ENCODE measurements around the gene MIPEP.
A peak's percentile ranks its signal among the peaks of the same experiment; 100 is the strongest.

Gene MIPEP

DNA sequence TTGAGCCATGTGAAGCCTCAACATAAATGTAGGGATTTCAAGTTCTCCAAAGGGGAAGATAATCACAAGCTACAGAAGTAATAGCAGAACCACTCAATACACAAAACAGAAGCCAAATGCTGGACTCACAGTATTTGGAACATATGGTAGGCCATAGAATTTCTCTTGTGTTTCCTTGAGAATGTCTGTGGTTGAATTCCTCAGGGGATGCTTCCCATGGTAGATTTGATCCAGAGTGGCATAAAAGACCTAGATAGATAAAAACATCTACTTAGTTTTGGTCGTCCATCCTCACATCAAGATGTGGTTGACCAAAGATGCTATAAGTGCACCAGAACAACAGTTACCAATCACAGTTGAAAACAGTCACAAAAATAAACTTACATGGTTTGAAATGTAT is 83.4 kb downstream of the MIPEP start:
- DNase-seq = no peak

DNA sequence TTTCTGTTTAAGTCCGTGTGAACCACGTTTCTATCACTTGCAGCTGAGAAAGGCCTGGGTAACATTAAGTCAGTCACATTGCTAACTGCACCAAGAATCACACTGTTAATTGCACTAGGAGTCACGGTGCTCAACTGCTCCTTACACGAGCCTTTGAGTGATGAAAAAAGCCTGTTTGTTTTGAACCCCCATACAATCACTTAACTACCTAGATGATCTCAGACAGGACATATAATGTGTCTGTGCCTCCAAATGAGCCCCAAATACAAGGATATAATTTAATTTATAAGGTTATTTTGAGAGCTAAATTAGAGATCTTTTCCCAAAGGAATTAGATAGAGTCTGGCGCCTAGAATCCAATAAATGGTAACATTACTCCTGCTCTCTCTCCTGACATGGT is 84.1 kb downstream of the MIPEP start:
- DNase-seq = no peak

DNA sequence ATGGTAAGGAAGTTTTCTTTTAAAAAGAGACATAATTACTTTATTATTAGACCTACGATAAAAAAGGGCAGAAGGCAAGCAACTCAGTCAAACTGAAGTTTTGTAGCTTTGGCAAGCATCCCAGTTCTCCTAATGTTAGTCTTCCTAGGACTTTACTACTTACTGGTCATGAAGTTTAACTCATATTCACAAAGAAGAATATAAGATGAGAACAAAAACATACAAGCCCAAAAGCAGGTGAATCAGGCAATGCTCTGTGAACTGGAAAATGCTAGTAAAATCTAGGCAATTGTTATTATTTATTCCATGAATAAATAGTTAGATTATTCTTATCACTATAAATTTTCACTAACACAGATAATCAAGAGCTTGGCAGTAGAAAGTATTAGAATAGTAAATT is 85.0 kb downstream of the MIPEP start:
- no peak for DNase-seq

DNA sequence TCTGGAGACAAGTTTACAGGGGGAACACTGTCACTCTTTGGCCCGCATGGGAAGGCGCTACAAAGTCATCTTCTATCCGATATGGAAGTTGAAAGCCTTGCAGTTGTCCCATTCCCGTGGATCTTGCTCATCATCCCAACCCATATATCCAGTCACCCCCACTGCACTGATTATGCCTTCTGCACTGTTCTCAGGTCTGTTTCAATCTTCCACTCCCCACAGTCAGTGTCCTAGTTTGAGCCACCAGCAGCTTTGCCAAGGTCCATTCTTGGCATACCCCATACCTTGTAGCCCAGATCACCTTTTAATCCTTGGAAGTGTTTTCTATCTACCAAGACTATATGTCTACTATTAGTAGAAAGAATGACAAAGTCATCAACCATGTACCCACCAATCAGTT is 88.1 kb downstream of the MIPEP start:
- no peak for DNase-seq

DNA sequence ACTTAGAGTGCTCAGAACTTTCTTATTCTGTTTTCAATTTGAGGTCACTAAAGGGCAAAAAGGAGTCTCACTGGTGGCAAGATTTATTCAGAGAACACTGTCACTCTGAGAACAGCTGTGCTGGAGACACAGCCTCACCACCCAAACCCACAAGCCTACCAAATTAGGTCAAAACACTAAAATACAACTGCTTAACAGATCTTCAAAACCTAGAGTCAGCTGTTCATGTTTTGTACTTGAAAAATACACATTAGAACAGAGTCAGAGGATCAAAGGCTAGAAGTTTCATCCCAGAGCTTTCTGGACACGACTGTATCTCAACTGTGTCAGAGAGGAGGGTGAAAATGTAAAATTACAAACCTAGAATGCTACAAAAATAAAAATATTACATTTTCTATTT is 89.3 kb downstream of the MIPEP start:
- no peak for DNase-seq

DNA sequence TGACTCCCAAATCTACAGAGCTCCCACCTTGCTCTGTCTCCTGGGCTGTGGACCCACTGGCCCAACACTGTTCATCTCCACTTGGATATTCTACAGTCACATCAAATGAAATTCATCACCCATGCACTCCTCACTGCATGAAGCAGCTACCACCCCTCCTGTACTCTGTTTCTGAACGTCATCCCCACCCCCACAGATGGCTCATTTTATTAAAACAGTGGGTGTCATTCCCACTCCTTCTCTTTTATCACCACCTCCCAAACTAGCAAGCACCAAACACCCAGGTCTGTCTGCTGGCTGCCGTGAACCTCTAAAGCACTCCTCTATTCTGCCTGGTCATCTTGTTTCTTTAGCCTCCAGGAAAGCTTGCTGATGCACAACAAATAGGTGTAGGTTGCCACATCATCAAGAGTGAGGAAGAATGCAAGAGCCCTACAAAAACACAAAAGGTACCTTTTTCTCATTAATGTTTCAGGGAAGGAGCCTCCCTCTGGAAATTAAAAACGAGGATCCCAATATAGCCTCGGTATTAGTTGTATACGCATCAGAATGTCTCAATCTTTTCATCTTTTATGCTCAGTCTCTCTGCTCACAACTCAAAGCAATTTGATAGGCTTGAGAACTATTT is 91.8 kb downstream of the MIPEP start:
- DNase-seq = no peak

DNA sequence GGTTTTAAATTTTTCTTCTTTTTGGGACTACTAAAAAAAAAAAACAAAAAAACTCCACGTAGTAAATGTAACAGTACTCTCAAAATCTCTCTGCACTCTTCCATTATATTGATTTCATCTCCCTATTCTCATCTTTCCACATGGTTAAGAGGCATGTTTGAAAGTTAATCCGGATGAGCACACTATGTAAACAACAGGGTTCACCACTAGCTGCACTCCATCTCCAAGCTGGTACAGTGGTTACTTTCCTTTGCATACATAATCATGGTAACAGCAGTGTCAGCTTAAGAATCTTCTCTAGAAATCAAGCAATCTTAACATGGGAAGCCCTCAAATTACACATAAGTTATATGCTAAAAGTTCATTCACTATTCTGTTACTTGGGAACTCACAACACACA is 92.6 kb downstream of the MIPEP start:
- no peak for DNase-seq

DNA sequence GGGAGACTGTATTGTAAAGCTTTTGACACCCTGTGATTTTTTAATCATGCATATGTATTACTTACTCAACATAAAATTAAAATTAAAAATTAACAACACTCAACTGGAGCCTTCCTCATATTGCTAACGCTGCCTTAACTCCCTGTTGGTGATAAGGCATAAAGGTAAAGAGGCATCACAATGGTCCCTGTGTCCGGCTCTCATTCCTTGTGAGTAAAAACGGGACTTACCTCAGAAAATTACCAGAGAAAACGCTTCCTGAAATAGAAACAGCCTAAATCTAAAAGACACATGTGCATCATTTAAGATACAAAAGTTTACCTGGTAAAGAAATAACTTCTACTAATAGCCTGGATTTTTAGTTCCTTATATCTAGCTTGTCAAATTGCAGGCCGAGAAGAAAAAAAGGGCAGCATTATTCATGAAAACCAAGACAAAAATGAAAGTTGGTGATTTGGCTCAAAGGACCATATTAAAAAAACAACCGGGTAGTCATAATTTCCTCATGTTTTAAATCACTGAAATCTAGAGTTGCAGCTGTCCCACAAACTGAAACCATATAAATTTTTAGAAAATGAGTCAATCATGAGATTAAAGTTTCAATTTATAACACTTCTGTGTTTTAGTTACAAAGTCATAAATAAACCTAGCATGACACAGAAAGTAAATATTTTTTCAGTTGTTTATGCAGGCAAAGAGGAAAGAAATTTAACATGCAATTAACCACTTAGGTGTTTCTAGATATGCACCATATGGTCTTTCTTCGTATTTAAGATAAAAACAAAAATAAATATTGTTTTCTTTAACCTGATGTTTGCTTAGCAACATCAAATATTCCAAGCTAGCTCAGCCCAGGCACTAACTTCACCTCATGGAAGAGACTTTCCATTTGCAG is 94.7 kb downstream of the MIPEP start:
- peak in 1 of 3 donors; percentile 21 for DNase-seq

DNA sequence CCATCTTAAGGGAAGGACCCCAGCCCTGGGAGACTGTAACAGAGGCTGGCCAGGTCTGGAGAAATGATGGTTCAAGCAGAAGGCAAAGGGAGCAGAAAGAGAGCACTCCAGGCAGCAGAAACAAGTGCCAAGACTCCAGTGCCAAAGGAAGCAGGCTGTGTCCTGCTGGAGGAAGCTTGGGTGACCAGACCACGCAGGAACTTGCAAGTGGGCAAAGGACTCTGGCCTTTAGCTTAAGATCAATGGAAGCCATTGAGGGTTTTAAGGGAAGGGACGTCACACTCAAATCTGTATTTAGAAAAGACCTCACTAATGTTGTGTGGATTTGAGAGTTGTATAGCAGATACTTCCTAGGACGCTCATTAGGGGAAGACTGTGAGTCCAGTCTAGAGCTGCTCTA is 95.5 kb downstream of the MIPEP start:
- DNase-seq = no peak

DNA sequence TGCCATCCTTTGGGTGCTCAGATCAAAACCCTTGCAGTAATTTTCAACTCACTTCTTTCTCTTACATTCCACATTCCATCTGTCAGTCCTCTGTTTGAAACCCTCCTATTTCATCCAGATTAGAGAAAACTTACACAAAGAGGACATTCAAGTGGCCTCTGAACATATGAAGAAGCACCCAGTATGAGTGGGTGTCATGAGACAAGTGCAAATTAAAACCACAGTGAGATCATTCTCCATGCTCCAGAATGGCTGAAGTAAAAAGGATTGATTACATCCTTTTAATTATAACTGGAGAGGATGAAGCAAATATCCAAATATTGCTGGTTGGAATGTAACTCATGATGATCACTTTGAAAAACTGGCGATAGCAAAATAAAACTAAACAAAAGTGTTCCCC is 96.5 kb downstream of the MIPEP start:
- DNase-seq = peak in 2 of 3 donors; percentile 5 to 18

DNA sequence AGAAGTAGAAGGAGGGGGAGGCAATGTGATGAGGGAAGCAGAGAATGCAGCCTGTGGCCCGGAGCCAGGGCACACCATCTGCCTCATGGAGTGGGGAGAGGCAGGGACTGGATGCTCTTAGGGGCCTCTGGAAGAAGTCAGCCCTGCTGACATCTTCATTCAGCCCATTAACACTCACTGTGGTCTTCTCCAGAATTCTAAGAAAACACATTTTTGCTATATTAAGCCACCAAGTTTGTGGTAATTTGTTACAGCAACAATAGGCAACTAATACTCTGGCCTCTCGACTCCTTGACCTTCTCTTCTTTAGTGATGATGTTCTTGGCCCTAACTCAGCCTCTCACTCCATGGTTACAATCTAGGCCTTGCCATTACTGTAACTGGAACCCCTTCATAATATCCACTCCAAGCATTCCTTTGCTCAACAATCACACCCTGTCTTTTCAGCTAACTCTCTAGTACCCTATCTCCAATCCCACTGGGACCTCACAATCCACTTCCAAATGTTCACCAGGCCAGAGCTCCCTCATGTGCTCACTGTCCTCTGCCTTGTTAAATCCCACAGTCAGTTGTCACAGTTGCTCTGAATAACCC is 98.5 kb downstream of the MIPEP start:
- no peak for DNase-seq

DNA sequence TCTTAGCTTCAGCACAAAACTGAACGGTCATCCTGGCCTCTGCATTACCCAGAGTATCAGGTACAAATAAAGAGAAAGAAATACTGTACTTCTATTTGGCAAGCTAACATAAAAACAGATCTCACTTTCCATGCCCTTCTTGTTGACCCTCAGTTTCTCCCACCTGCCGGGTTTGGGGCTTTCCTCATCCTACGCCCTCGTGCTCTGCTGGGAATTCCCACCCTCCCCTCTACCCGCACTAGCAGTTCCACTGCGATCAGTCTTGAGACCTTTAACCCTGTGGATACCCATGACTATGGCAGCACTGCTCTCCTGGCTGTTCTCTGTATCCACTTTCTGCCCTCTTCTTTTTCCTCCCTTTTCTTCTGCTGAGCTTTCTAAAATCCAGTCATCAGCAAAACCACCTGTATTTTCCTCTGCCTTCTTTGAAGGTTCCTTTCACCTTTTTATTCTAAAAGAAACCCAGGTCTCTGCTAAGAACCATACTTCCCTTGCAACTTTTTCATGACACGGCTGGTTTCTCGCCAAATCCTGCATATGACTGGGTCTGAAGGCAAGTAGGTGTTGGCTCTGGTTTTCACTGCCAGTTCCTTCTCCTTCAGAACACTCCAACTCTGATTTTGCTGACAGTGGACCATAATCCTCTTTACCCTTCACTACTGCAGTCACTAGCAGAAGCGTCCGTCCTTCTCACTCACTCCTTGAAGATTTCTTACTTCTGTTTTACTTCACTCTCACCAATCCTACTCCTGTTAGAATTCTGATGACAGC is 99.4 kb downstream of the MIPEP start:
- no peak for DNase-seq

DNA sequence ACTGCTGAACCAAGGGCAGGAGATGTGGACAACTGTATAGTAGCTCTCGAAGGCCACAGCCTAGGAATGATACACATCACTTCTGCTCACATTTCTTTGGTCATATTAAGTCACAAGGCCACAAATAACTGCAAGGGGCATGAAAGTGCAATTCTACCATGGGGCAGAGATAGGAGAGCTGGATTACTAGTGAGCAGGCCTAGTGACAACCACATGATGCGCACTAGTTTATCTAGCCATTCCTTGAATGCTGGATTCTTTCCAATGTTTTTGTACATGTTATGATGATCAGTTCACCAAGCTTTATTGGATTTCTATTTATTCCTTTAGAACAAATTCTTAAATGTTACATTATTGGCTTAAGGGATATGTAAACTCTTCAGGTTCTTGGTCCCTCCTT is 100.7 kb downstream of the MIPEP start:
- DNase-seq = peak in 1 of 3 donors; percentile 6

DNA sequence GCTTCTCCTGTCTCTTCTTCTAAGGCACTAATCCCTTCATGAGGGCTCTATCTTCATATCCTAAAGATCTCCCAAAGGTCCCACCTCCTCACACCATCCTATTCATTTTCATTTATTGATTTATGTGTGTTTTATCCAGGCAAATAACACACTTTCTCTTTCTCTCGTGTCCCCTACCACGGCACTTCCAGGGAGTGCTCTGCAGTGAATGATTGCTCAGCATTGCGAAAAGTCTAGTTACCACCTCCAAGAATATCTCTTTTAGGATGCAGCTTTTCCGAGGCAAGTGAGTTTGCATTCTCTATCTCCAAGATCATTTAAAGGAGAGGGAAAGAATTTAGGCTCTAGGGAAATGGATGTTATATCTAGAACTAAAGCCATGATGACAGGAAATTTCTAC is 101.7 kb downstream of the MIPEP start:
- DNase-seq = no peak

DNA sequence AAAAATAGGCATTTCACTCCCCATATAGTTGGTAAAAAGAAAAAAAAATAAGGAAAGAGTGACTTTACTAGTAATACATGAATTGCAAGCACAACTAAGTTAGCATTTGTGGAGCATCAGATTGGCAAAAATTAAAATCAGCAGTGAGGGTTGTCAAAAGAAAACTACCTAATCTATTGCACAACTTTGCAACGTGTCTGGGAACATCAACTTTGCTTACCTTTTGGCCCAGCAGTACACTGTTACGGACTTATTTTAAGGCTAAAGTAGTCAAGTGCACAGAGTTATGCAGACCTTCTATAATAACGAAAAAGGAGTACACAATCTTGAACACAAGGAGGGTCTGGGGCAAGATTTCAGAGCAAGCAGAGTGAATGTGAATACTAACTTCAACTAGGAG is 102.6 kb downstream of the MIPEP start:
- DNase-seq = no peak

DNA sequence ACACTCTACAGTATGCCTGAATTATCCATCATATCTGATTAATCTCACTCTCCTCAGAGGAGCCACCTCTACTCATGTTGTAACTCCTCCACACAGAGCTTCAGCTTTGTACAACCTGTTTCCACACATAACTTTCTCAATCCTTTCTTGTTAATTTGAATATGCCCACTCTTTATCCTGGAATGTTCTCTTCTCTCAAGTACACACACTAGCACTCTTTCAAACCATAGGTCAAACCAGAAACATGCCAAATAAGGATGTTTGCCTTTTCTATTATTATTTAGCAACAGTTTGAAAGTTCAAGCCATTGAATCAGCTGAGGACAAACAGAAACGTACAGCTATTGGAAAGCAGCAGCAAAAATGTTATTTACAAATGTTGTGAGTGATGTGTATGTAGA is 110.3 kb downstream of the MIPEP start:
- peak in 1 of 3 donors; percentile 10 for DNase-seq

DNA sequence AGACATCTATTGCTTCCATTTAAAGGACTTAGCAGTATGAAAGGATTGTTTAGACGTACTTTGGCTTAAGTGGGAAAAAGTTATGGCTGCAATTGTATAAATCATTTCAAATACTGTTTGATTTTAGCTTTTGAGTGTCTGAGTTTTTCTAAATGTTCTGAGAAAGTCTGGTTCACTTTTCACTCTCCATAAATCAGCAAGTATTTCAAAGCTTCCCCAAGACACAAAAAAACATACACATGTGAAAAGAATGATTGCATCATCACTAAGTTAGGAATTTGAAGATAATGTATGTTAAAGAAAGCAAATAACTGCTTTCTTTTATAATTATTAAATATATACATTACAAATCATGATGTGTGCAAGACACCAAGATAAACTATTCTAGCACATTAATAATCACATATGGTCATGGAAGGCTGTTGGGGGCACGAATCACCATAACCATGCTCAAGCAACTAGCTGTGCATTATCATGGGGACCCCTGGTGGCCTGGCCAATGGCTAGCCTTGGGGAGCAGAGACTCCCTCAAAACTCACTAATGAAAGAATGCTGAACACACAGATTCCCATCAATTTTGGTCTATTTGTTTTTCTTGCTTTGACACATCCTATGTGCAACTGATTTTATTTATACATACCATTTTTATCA is 111.1 kb downstream of the MIPEP start:
- peak in 1 of 3 donors; percentile 9 for DNase-seq

DNA sequence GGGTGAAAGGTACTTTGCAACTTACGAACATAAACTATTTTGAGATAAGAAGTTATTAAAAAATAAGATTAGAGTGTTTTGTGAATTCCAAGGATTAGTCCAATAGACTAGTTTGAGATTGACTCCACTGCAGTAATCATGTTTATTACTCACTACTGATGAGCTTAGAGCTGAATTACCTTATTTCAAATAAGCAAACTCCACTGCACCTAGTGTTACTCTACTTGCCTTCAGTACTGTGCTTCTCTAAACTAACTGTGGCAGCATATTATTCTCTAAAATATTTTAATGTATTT is 111.7 kb downstream of the MIPEP start:
- DNase-seq = no peak

DNA sequence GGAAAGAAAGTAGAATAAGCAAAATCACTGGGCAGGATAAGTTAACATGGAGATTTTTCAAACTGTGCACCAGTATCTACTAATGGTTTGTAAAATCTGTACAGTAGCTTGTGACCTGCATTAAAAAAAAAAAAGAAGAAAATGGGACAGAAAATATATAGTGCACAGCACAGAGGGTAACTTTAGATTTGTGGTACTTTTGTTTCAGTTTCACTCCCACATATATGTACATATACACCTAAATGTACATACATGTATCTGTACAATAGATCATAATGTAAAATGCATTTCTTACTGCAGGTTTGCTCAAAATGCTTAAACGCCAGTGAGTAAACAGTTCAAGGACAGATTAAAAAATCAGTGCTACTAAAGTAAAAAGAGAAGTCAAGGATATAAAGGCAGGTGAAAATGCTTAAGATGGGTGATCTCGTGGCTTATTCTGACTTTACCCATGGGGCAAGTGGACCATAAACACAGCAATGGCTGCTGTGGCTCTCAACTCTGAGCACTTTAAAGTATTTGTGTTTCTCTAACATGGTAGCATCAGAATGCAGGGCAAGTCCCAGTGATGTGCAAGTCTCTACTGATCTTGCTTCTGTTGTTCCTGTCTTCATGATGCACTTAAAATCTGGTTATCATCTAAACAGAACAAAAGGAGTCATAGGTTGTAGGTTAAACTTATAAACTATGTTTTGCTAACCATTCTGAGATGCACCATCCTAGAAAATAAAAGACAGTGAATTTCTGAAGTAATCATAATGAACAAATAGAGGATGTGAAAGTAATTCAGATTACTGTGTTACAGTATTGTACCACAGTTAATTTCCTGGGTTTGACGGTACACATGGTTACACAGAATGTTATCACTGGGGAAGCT is 112.3 kb downstream of the MIPEP start:
- DNase-seq = peak in 1 of 3 donors; percentile 10

DNA sequence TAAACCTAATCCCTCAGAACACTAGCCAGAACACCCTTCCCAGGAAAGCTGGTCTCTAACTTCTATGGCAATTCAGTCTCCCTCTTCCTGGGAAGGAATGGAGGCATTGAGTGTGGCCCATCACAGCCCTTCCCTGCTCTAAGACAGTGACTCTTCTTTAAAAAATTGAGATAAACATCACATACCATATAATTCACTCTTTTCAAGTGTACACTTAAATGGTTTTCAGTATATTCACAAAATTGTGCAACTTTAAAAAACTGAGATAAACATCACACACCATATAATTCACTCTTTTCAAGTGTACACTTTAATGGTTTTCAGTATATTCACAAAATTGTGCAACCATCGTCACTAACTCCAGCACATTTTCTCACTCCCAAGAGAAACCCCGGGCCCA is 116.5 kb downstream of the MIPEP start:
- no peak for DNase-seq

DNA sequence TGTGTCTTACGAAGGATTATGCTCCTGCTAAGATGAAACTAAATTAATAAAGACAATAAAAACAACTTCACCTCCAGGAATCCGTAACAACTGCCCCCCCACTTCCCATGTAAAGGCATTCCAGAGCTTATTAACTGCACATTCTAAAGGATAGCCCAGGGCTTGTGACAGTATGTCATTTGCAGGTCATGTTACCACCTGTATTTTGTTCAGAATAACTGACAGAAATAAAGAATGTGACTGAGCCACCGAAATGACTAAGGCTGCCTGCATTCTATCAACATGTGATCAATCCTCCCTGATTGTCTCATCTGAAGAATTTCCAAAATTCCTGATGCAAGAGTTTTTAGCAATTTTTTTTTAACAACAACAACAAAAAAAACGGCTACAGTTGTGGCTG is 117.2 kb downstream of the MIPEP start:
- no peak for DNase-seq

DNA sequence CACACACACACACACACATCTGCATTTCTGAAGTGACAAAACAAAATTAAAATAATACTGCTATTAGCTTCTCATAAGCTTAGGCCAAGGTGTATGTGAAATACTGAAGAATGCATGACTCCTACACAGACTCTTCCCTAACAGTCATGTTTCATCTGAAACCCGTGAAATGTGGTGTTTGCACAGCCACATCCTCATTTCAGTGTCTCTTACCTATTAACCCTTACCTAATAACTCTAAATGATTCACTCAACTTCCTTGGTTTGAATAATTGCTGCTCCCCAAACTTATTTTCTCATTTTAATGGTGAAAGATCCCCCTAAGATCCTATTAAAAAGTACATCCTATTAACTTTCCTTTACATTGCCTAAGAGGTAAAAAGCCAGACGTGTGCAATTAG is 117.6 kb downstream of the MIPEP start:
- no peak for DNase-seq
